NCI-H524 treated with DMSO at 0.1 percent for 48 hours (cell line): ENCODE measurements around the gene SLC6A13.

Experiments
- DNase-seq: peaks from one replicate; lab custom pipeline; 2025; lab: John Stamatoyannopoulos, UW

Gene SLC6A13

DNA sequence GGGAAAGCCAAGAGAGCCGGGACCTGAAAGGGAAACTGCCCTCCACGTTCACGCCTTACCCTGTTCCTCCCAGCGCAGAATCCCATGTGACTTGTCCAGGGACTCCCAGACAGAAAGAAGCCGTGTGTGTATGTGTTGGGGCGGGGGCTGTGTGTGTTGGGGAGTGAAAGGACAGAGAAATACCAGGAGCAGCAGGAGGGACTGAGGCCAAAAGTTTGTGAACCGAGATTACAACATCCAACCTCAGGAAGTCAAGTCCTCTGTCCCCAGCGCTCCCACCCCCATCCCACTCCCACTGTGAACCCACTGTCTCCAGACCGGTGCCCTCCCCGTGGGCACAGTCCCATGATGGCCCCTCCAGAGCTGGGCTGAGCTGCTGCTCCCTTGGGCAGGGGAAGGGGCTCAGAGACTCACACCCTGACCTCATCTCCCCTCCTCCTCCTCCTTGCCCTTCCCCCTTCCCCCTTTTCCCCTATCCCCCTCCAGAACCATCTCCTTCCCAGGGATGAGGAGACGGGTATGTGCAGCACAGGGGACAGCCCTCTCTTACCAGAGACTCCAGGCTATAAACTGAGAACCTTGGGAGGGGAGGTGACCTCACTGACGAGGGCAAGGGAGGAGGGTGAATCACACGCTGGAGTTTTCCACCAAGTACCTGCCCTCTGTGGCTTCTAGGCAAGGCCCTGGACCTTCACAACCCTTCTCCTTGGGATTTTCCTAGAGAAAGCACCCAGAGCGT lies 48.5 kb downstream of the SLC6A13 start, which contains the start of gene SLC6A12:
Gene SLC6A12 (minus strand): TSS at position 155 of the 739 bp plus-strand sequence. CDS start 4,171 bp downstream, outside the sequence.
- DNase-seq: no peak

DNA sequence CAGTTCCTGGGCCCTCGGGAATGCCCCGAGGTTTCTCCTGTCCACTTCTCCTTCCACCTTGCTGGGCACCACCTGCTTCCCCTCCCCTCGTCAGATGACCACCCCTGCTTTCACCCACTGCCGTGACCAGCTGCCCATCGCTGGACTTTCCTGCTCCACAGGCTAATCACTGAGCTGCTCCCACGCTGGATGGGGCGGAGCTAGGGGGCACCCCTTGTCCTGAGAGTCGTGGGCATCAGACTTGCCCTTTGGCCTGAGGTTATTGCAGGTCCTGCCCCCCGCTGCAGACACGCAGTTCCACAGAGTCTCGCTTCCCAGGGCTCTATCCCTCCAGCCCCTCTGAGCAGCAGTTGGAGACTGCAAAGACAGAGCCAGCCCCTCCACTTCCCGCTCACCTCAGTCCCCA lies 49.1 kb downstream of the SLC6A13 start:
- DNase-seq: no peak

DNA sequence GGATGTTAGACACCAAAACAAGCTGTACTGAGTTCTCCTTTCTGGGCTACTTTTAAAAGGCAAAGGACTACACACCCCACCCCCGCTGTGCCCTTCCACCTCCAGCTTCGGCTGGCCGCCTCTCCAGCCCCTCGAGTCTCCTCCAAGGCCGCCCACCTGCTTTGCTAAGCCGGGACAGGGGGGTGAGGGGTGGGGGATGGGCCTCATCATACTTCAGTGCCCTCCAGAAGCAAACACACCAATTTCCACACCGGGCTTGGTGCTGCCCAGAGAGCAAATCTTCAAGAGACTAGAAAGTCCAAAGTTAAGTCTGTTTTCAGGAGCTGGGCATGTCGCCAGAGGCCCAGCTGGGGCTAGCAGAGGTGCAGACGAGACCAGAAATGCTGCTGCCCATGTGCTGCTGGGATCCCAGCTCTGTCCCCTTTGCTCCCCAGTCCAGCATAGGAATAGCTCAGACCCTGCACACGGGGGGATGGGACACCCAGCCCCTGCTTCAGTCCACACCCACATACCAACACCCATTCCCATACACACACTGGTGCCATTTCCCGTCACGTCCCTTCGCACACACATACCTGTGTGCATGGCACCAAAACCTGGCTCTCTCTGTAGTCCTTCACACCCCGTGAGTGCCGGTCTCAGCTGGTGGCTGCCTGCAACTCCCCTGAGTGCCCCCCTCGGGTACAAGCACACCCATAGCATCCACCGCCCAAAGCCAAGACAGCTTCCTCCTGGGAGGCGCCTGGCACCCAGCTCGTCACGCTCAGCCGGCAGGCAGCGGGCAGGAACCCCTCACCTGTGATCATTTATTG lies 49.7 kb downstream of the SLC6A13 start:
- no peak for DNase-seq

- DNase-seq: no peak
Observed at GRCh38 chr12:212415-212714, 50.3 kb downstream of the SLC6A13 start.

DNA sequence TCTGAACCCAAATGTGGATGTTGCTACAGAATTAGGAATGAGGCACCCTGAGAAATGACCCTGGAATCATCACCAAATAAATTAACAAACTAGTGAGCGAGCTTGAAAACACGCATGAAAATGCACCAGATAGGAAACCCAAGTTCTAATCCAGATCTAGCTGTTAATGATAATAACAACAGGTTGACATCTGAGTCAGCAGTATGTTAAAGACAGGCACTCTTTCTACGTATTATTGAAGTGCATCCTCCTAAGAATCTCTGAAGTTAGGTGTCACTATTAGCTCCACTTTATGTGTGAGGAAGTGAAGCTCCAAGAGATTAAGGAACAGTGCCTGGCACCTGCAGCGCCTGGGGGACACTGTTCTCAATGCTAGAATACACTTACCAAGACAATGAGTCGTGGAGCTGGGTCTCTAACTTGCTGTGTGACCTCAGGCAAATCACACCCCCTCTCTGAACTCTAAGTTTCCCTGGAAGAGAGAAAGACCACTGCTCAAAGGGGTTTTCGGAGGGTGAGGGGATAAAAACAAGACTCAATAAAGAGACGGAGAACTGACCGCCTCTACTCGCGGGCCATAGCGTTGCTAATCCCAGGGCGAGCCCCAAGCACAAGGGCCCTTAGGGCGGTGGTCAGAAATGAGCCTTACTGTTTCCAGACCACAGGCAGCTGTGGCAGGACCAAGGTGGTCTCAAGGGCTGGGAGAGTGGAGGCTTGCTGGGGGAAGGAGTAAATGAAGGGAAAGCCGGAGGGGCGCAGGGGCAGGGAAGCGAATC lies 50.8 kb downstream of the SLC6A13 start:
- no peak for DNase-seq

- no peak for DNase-seq
Observed at GRCh38 chr12:211142-211465, 51.5 kb downstream of the SLC6A13 start.

DNA sequence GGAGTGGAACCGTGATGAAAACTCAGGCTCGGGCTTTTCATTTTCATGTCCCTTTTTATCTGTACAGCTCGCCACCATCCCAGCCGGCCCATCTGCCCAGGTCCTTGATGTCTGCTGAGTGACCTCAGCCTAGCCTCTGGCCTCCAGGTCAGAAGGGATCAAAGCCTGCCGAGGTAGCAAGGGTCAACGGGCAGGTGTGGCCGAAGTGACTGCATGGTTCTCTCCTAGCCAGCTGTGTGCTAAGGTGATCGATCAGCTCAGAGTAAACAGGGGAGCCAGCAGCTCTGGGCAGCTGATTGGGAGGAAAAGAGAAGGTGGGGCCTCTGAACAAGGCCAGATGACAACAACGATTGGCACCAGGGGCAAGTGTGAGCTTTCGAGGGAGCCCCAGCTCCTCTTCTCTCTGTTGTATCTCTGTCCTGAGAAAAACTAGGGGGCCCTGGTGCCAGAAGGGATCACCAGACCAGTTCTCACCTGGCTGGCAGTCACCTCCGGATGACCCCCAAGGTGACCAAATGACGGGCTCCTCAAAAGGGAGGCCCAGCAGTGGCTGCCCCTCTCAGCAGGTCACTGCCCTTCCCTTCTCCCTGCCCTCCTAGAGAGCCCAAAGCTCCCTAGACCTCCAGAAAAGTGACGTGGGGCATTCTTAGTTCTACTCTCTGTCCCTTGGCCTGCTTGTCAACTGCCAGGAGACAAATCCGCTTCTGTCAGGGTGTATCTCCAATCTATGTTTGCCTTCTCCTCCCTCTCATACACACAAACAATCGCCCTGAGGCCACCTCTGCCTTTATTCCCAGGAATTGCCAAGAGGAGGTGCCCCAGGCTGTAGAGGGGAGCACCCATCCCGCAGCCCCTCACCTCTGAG lies 52.1 kb downstream of the SLC6A13 start:
- no peak for DNase-seq

GRCh38 chr12:209851-210250 lies 52.8 kb downstream of the SLC6A13 start:
- DNase-seq: no peak

- DNase-seq: no peak
Observed at GRCh38 chr12:209246-209645, 53.4 kb downstream of the SLC6A13 start.

- DNase-seq: no peak
Observed at GRCh38 chr12:208813-209212, 53.8 kb downstream of the SLC6A13 start.

DNA sequence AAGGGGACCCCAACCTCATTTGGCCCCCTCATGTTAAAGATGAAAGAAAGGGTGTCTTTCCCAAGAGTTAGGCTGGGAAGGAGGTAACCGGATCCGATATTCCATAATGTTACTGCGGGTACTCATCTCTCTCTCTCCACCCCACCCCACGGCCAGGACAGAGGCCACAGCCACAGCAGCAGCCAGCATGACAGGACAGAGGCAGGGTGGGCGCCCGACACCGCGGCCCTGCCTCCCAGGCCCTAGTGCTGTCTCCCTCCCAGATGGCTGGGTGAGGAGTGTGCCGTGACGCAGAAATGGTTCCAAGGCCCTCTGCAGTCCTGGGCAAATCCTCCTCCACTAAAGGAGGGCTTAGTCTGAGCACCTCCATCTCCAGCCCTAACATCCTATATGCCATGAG lies 54.8 kb downstream of the SLC6A13 start:
- DNase-seq: no peak

DNA sequence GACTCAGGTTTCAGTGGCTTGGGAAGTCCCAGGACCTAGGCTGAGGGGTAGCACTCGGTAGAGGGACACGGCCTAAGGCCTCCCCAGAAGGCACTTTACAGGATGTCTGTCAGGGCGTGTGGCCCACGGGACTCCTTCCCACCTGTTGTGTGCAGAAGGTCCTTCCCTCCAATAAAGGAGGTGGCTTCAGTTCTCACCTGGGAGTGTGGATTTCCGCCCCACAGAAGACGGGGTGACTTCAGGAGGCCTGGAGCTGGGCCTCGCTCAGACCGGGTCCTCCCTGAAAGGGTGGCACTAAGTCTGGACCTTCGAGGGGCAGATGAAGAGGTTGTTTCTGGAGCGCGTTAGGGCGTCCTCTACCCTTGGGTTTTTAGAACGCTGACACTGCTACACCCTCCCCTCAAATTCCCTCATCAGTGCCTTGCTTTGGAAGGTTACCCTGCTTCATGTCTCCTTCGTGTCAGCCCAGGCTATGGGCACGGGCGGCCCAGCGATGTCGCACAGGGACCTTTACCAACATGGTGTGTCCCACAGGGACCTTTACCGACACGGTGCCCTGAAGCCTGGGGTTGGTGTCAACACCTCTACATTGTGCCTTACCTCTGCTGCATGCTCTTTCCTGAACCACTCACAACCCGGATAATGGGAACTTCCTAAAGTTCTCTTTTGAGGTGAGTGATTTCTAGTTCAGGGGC lies 55.7 kb downstream of the SLC6A13 start:
- DNase-seq: no peak

GRCh38 chr12:205026-205425 lies 57.6 kb downstream of the SLC6A13 start:
- no peak for DNase-seq

- no peak for DNase-seq
Observed at GRCh38 chr12:204261-204678, 58.4 kb downstream of the SLC6A13 start.

DNA sequence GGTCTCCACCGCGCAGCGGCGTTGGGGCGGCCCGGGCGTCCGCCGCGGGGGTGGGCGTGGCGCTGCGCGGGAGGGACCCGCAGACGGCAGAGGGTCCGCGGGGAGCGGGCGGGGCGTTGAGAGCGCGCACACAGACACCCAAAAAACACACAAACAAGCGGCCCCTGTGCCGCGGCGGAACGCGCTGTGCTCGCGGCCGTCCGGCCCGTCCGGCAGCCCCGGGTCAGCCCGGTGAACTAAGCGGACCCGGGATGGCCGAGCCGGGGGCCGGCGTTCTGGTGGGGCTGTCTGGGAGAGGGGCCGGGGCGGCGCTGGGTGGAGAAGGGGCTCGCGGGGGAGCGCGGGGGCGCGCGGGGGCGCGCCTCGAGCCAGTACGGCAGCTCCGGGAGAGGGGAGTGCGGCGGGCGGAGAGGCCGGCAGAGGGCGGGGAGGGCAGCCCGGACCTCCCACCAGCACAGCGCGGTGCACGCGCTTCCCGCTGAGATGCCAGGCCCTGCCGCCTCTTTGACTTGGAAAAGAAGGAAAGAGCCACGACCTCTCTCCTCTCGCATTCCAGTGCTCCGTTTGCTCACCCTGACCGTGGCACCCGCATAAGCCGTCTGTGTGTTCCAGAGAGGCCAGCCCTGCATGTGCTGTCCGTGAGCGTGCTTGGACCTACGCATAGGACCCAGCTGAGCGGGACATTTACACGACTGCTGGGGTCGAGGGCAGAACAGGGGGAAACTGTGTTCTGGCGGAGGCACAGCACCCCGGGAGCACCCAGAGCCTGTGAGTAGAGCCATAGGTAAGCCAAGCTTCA lies 59.0 kb downstream of the SLC6A13 start:
- no peak for DNase-seq

DNA sequence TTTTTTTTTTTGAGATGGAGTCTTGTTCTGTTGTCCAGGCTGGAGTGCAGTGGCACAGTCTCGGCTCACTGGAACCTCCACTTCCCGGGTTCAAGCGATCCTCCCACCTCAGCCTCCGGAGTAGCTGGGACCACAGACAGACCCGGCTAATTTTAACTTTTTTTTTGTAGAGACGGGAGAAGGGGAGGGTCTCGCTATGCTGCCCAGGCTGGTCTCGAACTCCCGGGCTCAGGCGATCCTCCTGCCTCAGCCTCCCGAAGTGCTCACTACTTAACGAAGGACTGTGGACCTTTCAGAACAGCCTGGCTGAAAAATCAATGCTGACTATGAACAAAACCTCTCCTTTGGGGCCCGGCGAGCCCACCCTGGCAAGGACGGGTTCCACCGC lies 59.6 kb downstream of the SLC6A13 start:
- no peak for DNase-seq

DNA sequence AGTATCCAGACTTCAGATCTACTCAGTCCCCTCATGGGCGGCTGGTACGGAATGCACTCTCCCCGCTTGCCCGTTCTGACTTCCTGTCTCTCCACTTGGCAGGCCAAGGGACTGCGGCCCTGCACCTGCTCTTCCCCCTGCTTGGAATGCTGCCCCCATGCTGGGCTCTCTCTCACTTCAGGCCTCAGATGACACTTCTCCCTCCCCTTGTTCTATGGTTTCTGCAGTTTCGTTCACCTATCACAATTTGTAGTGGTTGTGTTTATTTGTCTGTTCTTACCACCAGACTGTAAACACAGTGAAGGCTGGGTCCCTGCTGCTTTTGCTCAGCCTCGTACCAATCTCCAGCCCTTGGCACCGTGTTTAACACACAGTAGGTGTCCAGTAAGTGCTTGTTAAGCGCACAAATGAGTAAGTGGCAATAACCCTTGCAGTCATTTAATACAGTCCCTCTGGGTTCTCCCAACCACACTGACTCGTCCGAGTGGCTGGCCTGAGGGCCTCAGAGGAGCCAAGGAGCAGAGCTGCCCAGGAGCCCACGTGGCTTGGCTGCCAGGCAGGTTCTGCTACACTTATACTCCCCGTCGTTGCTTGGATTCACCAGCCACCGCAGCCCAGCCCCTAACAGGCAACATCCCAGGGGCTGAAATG lies 60.4 kb downstream of the SLC6A13 start:
- no peak for DNase-seq

DNA sequence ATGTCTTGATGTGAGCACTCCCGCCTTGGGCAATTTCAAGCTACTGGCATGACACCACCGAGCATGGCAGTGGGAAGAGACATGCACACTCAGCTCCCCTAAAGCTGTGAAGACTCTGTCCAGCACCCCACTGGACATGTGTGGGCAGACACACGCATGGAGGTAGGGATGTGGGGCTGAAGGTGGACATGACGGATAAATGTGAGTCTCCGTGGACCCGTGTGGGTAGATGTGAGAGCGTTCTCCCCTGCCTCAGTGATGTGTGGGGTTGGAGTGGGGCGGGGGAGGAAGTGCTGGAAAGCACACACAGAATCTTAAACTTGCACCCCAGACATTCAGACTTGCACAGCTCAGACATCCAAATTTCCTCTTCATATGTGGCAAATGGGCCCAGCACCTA lies 61.3 kb downstream of the SLC6A13 start:
- no peak for DNase-seq

- no peak for DNase-seq
Observed at GRCh38 chr12:198705-199104, 63.9 kb downstream of the SLC6A13 start.
